Measurements from ENCODE around the gene URI1. TPM values are rescaled to one million over a fixed set of nuclear protein-coding genes. Genes with fewer than 3 reads are reported as not detected.

Gene URI1
- total RNA-seq, 1 donor from 2014 or later = 45.1 TPM

Other genes starting within 250 kb of the URI1 start
- 22.1 TPM for gene C19orf12, start 227.0 kb upstream of the URI1 start, total RNA-seq
- gene CCNE1, start 130.2 kb upstream of the URI1 start, total RNA-seq = 0.55 TPM